GM23338 (cell line): ENCODE data around the gene FATE1. TPM values are rescaled to one million over a fixed set of nuclear protein-coding genes. Genes with fewer than 3 reads are reported as not detected.

Experiments used
- ATAC-seq: fragments of 200-7000 bp; cut with Tn5 transposase; 3 replicates; pipeline ENCODE4 v1.9.1; 2020
- DNase-seq: peaks from one replicate; pipeline ENCODE4 v3.0.0-alpha.2; 2015; ENCODE audit warnings: low spot score
- H2AFZ ChIP-seq: fragments of 200-600 bp; sonication (generic); 2 replicates; pipeline ENCODE4 v1.8.0; 2016; ENCODE audit warnings: antibody characterized with exemption, mild to moderate bottlenecking, moderate library complexity
- H3F3A ChIP-seq: fragments of 200-600 bp; sonication (generic); replicated peaks from 2 replicates; pipeline ENCODE4 v1.8.0; 2017; ENCODE audit warnings: antibody characterized with exemption, mixed run types, low read depth
- H3K27ac ChIP-seq: fragments of 200-600 bp; sonication (generic); 2 replicates; pipeline ENCODE4 v1.6.1; 2016; ENCODE audit warnings: low read depth
- H3K27me3 ChIP-seq: fragments of 200-600 bp; sonication (generic); 2 replicates; pipeline ENCODE4 v1.8.0; 2016; ENCODE audit warnings: mild to moderate bottlenecking, mixed run types, moderate library complexity; ENCODE audit not compliant: insufficient read depth
- H3K36me3 ChIP-seq: fragments of 200-600 bp; sonication (generic); 2 replicates; pipeline ENCODE4 v1.8.0; 2016; ENCODE audit warnings: mild to moderate bottlenecking; ENCODE audit not compliant: insufficient read depth
- H3K4me1 ChIP-seq: fragments of 200-600 bp; sonication (generic); 2 replicates; pipeline ENCODE4 v1.8.0; 2016; ENCODE audit warnings: mild to moderate bottlenecking, moderate library complexity; ENCODE audit not compliant: insufficient read depth
- H3K4me2 ChIP-seq: fragments of 200-600 bp; sonication (generic); 2 replicates; pipeline ENCODE4 v1.7.1; 2017; ENCODE audit warnings: mixed run types
- H3K4me3 ChIP-seq: fragments of 200-600 bp; sonication (generic); 2 replicates; pipeline ENCODE4 v1.6.1; 2016; ENCODE audit warnings: mixed run types
- H3K79me2 ChIP-seq: fragments of 200-600 bp; sonication (generic); replicated peaks from 2 replicates; pipeline ENCODE4 v1.8.0; 2017; ENCODE audit warnings: mild to moderate bottlenecking; ENCODE audit not compliant: insufficient read depth
- H3K9me2 ChIP-seq: fragments of 200-600 bp; sonication (generic); 2 replicates; pipeline ENCODE4 v1.8.0; 2017; ENCODE audit not compliant: insufficient read depth
- H4K20me1 ChIP-seq: fragments of 200-600 bp; sonication (generic); replicated peaks from 2 replicates; pipeline ENCODE4 v1.8.0; 2017; ENCODE audit warnings: mild to moderate bottlenecking; ENCODE audit not compliant: insufficient read depth
- H3K27ac Mint-ChIP-seq: 2 replicates; pipeline ENCODE4 v1.8.0; 2020; ENCODE audit warnings: inconsistent platforms, mild to moderate bottlenecking, moderate library complexity, mixed read lengths
- H3K27me3 Mint-ChIP-seq: 3 replicates; pipeline ENCODE4 v1.8.0; 2022; ENCODE audit warnings: low read depth, mild to moderate bottlenecking, moderate library complexity, mixed read lengths, inconsistent platforms; ENCODE audit not compliant: insufficient read depth, poor library complexity
- H3K36me3 Mint-ChIP-seq: 3 replicates; pipeline ENCODE4 v1.8.0; 2021; ENCODE audit warnings: low read depth, mild to moderate bottlenecking, inconsistent platforms, moderate library complexity, mixed read lengths
- H3K4me1 Mint-ChIP-seq: 3 replicates; pipeline ENCODE4 v1.8.0; 2020; ENCODE audit warnings: mild to moderate bottlenecking, inconsistent platforms, mixed read lengths
- H3K4me3 Mint-ChIP-seq: 3 replicates; pipeline ENCODE4 v1.8.0; 2021; ENCODE audit warnings: moderate library complexity, mild to moderate bottlenecking, inconsistent platforms, mixed read lengths
- H3K9me3 Mint-ChIP-seq: 3 replicates; pipeline ENCODE4 v1.8.0; 2020; ENCODE audit warnings: moderate library complexity, mild to moderate bottlenecking, inconsistent platforms, mixed read lengths
- CREB1 ChIP-seq: fragments of 250-450 bp; sonication (Bioruptor Pico); IDR thresholded peaks from 2 replicates; pipeline ENCODE4 v1.5.0; 2020; ENCODE audit warnings: low read depth, mild to moderate bottlenecking, moderate library complexity
- EZH2 ChIP-seq: fragments of 200-600 bp; sonication (generic); IDR thresholded peaks from one replicate; pipeline ENCODE4 v1.8.0; 2017; ENCODE audit warnings: antibody characterized with exemption, mild to moderate bottlenecking, low read depth; ENCODE audit not compliant: unreplicated experiment
- JUNB ChIP-seq: IDR thresholded peaks from one replicate; pipeline ENCODE4 v1.6.1; 2016; ENCODE audit warnings: antibody characterized with exemption; ENCODE audit not compliant: unreplicated experiment
- NANOG ChIP-seq: IDR thresholded peaks from 2 replicates; pipeline ENCODE4 v1.6.1; 2016; ENCODE audit warnings: antibody characterized with exemption, borderline replicate concordance
- POLR2AphosphoS5 ChIP-seq: IDR thresholded peaks from 2 replicates; pipeline ENCODE4 v1.6.1; 2016; ENCODE audit warnings: antibody characterized with exemption, low read depth
- REST ChIP-seq: IDR thresholded peaks from one replicate; pipeline ENCODE4 v1.6.1; 2018; ENCODE audit warnings: antibody characterized with exemption; ENCODE audit not compliant: unreplicated experiment
- STAT1 ChIP-seq: IDR thresholded peaks from one replicate; pipeline ENCODE4 v1.6.1; 2016; ENCODE audit warnings: antibody characterized with exemption; ENCODE audit not compliant: unreplicated experiment
- ZNF114 ChIP-seq: fragments of 250-450 bp; sonication (Bioruptor Pico); IDR thresholded peaks from 2 replicates; pipeline ENCODE4 v1.5.0; 2020; ENCODE audit warnings: mild to moderate bottlenecking, moderate library complexity
- ZNF331 ChIP-seq: fragments of 250-450 bp; sonication (Bioruptor Pico); IDR thresholded peaks from 2 replicates; pipeline ENCODE4 v1.5.0; 2020; ENCODE audit warnings: low read depth, mild to moderate bottlenecking, moderate library complexity
- polyA plus RNA-seq: library from polyadenylated mRNA; unstranded; fragments of >200 nt; fragmentation: Nextera tagmentation; extraction: Ambion mirVana; gene quantifications from 2 replicates; pipeline ENCODE4 v1.2.1, GENCODE V29; 2016
- total RNA-seq: library from RNA; depleted of rRNA; stranded (reverse); fragments of >200 nt; shearing (Covaris generic); gene quantifications from 2 replicates; pipeline ENCODE4 v1.2.3, GENCODE V29; 2014
- TF ChIP-seq, protein P1 (sequence below): IDR thresholded peaks from 2 replicates; pipeline ENCODE4 v1.6.1; 2016; ENCODE audit warnings: antibody characterized with exemption
- TF ChIP-seq, protein P2 (sequence below), 2 experiments: fragments of 200-600 bp in 1 of 2; sonication (generic) in 1 of 2; conservative IDR thresholded peaks; 2 replicates each; pipeline versions ENCODE4 v1.5.1 to v1.6.1; 2016 to 2017; ENCODE audit warnings: antibody characterized with exemption in 2 of 2, low read depth in 2 of 2, mild to moderate bottlenecking in 2 of 2, moderate library complexity in 1 of 2

FATE1 gene
- total and polyA plus RNA-seq, 2 experiments from 2014 or later = 0.31 TPM; not detected in 1

- TF ChIP-seq REST (no peak), JUNB (no peak), NANOG (no peak), EZH2 (no peak), POLR2AphosphoS5 (no peak)
- TF ChIP-seq, protein P1, sequence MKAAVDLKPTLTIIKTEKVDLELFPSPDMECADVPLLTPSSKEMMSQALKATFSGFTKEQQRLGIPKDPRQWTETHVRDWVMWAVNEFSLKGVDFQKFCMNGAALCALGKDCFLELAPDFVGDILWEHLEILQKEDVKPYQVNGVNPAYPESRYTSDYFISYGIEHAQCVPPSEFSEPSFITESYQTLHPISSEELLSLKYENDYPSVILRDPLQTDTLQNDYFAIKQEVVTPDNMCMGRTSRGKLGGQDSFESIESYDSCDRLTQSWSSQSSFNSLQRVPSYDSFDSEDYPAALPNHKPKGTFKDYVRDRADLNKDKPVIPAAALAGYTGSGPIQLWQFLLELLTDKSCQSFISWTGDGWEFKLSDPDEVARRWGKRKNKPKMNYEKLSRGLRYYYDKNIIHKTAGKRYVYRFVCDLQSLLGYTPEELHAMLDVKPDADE = no peak
- TF ChIP-seq, protein P2, sequence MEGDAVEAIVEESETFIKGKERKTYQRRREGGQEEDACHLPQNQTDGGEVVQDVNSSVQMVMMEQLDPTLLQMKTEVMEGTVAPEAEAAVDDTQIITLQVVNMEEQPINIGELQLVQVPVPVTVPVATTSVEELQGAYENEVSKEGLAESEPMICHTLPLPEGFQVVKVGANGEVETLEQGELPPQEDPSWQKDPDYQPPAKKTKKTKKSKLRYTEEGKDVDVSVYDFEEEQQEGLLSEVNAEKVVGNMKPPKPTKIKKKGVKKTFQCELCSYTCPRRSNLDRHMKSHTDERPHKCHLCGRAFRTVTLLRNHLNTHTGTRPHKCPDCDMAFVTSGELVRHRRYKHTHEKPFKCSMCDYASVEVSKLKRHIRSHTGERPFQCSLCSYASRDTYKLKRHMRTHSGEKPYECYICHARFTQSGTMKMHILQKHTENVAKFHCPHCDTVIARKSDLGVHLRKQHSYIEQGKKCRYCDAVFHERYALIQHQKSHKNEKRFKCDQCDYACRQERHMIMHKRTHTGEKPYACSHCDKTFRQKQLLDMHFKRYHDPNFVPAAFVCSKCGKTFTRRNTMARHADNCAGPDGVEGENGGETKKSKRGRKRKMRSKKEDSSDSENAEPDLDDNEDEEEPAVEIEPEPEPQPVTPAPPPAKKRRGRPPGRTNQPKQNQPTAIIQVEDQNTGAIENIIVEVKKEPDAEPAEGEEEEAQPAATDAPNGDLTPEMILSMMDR (conservative IDR thresholded peaks at IDR 0.05; ENCODE audit: low read depth in 2 of 2) = no peak
These were observed 28.2 kb upstream of the FATE1 start (continued) for GRCh38 chrX:151687635-151688034.

- Histone ChIP-seq H2AFZ (no peak overlapping the region), H3F3A (no peaks in the 10 kb centered on the region), H3K4me1 (no peaks in the 10 kb centered on the region), H3K27me3 (no peaks in the 10 kb centered on the region), H3K27ac (no peak overlapping the region), H3K79me2 (no peaks in the 10 kb centered on the region), H3K4me2 (no peak overlapping the region), H3K36me3 (no peaks in the 10 kb centered on the region), H3K9me2 (no peaks in the 10 kb centered on the region), H4K20me1 (no peaks in the 10 kb centered on the region), H3K4me3 (no peak overlapping the region)
- Mint-ChIP-seq H3K4me3 (no peak overlapping the region), H3K27me3 (peaks cover 6% of the 10 kb centered on the region), H3K9me3 (no peaks in the 10 kb centered on the region; the same call in 2 of the 3 replicates), H3K36me3 (no peaks in the 10 kb centered on the region), H3K4me1 (peaks cover 2% of the 10 kb centered on the region; the same call in 1 of the 3 replicates), H3K27ac (no peak overlapping the region)
- ATAC-seq (no peak), DNase-seq (no peak)
- TF ChIP-seq ZNF114 (CRISPR knock-in tag) (no peak), REST (no peak), STAT1 (no peak), CREB1 (no peak), ZNF331 (CRISPR knock-in tag) (no peak)
These were observed 27.1 kb upstream of the FATE1 start for GRCh38 chrX:151688695-151689094.
